RWPE1 (cell line): ENCODE data around the gene SMARCC2.
"Not testable (repeated sequence)": the region's sequence is repeated elsewhere in the genome, so short reads cannot be mapped to it uniquely, and the experiment has no call there.

Experiments used
- CTCF ChIA-PET: fragments of 350-600 bp; sonication (Branson Sonifier 250); formaldehyde crosslinking; extraction: SDS; loops from one replicate; lab custom pipeline; 2021; lab: Yijun Ruan, JAX
- POLR2A ChIA-PET: fragments of 400-600 bp; formaldehyde crosslinking; extraction: SDS; loops from one replicate; lab custom pipeline; 2020; ENCODE audit warnings: antibody characterized with exemption; ENCODE audit not compliant: low non-redundant PET; lab: Yijun Ruan, JAX
- DNase-seq: peaks from one replicate; pipeline ENCODE4 v3.0.0; 2012; ENCODE audit warnings: low spot score
- H3K27ac ChIP-seq: fragments of 450-650 bp; 2 replicates; pipeline ENCODE4 v1.5.1; 2017
- CTCF ChIP-seq: fragments of 450-650 bp; conservative IDR thresholded peaks from 2 replicates; pipeline ENCODE4 v1.5.1; 2017; ENCODE audit warnings: low read depth, mild to moderate bottlenecking

SMARCC2 gene

DNA sequence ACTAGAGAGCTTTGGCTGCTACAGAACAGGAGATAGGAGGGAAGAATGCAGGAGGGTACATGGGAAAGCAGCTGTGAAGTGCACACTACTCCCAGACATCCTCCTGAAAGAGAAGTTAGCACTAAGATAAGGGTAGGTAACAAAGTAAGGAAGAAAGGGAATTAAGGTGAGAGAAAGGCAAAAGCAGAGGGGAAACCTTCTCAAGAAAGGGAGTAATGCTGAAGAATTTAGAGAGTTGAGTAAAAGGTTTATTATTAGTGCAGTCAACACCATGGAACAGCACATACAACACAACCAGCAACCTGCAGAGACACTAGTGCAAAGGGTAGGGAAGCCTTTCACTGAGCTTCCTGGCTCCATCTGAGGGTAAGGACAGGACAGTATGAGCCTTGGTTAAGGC, 15.0 kb upstream of the SMARCC2 start:
- no peak for TF ChIP-seq CTCF
- ChIA-PET CTCF (interaction anchor here (0.6 to 0.7 kb wide), 3 partner anchors 33 to 381 kb away, joined by 3 to 4 read pairs (median 4); no protein-coding TSS in a partner anchor), POLR2A (no interaction called here)
- DNase-seq: no peak
- H3K27ac ChIP-seq: no peak overlapping the region

DNA sequence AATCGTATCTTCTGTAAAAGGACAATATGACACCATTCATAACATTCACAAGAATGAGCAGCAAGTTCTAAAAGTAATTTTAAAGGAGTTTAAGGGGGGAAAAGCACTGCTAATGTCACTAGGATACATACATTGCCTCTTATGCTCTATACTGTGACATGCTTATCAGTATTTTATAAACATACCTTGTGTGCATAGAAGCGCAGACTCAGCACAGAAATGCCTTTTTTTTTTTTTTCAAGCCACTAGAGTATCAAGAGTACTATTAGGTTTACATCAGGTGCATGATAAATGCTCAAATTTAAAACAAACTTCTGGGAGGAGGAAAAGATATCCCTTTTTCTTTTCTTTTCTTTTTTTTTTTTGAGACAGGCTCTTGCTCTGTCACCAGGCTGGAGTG, 13.6 kb upstream of the SMARCC2 start:
- ChIA-PET CTCF (interaction anchor here (3.1 kb wide), 1 partner anchor 13 kb away, joined by 11 read pairs; the partner anchor contains the start of gene SMARCC2), POLR2A (interaction anchor here (0.6 kb wide), 1 partner anchor 27 kb away, joined by 4 read pairs; the partner anchor contains the start of gene SLC39A5)
- TF ChIP-seq CTCF: no peak
- H3K27ac ChIP-seq: no peak overlapping the region
- DNase-seq: no peak

DNA sequence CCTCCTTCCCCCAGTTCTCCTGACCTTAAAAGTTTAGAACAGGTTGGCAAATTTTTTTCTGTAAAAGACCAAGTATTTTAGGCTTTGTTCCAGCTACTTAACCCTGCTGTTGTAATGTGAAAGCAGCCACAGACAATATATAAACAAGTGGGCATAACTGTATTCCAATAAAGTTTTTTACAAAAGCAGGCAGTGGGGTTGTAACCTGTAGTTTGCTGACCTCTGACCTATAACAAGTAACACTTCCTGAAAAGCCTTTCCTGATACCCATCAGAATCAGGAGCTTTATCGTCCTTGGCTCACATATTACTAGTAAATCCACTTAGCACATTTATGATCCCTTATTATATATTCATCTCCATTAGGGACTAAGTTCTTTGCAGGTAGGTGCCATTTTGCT, 13.1 kb upstream of the SMARCC2 start:
- TF ChIP-seq CTCF: no peak

DNA sequence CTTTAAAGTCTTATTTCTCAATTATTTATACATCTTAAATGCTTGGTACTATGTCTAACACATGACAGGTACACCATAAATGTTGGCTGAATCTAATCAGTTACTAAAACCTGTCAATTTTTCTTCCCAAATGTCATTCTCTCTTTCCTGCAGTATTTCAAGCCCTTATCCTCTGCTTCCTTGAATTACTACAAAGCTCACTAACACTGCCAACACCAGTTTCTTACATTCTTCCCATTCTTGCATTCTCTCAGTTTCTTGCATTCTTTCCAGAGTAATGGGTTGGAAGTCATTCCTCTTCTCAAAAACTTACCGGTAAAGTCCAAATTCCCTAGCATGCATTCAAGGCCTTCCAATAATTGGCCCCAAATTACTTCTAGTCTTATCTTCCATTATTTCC, 9.6 kb upstream of the SMARCC2 start:
- no peak for DNase-seq
- ChIA-PET POLR2A (no interaction called here), CTCF (interaction anchor here (0.7 to 1.9 kb wide), 2 partner anchors 9 to 13 kb away, joined by 3 to 10 read pairs; partner anchors contain the start of gene SMARCC2)
- no peak overlapping the region for H3K27ac ChIP-seq
- TF ChIP-seq CTCF: no peak

More for the DNA sequence above, 13.1 kb upstream of the SMARCC2 start:
- no peak for DNase-seq
- POLR2A ChIA-PET: interaction anchor here (0.6 to 1.4 kb wide), 2 partner anchors 19 to 28 kb away, joined by 4 to 7 read pairs; partner anchors contain the start of genes RNF41 and SLC39A5
- no peak overlapping the region for H3K27ac ChIP-seq
- CTCF ChIA-PET: interaction anchor here (0.6 to 3.1 kb wide), 2 partner anchors 13 to 472 kb away, joined by 3 to 11 read pairs; partner anchors contain the start of gene SMARCC2

- DNase-seq: no peak
- no peak overlapping the region for H3K27ac ChIP-seq
- CTCF ChIA-PET: interaction anchor here (0.7 to 1.9 kb wide), 2 partner anchors 9 to 14 kb away, joined by 3 to 10 read pairs; partner anchors contain the start of gene SMARCC2
- POLR2A ChIA-PET: no interaction called here
- TF ChIP-seq CTCF: no peak
Observed at GRCh38 chr12:56197921-56198635, 8.8 kb upstream of the SMARCC2 start.

DNA sequence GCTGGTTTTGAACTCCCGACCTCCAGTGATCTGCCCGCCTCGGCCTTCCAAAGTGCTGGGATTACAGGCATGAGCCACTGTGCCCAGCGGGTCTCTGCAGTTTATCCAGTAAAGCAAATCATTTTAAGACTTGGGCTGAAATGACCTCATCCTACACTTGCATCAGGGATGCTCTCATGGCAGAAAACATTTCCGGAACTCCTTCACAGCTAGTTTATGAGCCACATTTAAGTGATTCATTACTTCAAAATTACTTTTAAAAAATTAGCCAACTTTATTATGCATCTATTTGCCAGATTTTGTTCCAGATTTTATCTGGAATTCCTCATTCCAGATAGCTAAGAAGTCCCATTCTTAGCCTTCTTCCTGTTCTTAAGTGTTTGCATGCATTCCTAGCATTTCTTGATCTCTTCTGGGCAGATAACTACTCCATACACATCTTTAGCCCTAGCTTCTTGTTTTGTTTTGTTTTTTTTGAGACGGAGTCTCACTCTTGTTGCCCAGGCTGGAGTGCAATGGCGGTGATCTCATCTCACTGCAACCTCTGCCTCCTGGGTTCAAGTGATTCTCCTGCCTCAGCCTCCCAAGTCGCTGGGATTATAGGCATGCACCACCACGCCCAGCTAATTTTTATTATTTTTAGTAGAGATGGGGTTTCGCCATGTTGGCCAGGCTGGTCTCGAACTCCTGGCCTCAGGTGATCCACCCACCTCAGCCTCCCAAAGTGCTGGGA, 7.7 kb upstream of the SMARCC2 start:
- peak overlapping the region; percentile 64 for H3K27ac ChIP-seq
- POLR2A ChIA-PET, DNase-seq: not testable (repeated sequence)
- CTCF ChIA-PET: interaction anchor here (0.9 kb wide), 1 partner anchor 9 kb away, joined by 5 read pairs; no protein-coding TSS in a partner anchor
